HPDE6-E6E7 (cell line): ENCODE results near the gene RABGAP1L.

Experiments used
- DNase-seq: peaks from one replicate; pipeline ENCODE4 v3.0.0; 2011; ENCODE audit warnings: missing footprints; ENCODE audit errors: extremely low spot score

Gene RABGAP1L

DNA sequence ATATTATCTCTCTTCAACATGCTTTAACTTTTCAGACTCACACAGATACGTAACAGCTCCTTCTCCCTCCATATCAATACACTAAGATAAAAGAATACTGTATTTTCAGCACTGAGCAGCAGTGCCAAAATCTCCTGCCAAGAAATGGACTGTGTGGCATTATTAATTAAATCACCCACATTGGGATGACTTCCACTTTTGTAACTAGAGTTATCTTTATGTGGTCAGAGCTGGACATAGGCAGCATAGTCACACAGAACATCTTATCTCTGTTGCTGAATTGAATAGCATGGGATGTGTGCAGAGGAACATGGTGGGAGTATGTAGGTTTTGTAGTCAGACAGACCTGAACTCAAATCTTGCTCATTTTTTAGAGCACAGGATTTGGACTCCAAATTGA, 799.1 kb downstream of the RABGAP1L start:
- no peak for DNase-seq

DNA sequence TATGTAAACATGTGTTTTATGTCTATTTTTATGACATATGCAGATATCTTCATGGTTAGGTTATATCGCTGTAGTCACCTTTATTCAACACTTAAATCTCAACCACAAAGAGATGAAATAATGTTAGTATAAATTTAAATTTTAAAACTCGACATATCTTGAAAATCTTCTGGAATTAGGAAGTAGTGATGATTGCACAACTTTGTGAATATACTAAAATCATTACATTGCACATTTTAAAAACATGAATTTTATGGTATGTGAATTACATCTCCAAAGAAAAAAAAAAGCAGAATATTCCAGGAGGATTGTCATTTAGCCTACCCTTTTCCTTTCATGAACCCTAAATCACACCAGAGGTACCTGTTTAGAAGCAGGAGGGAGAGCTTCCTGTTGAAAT, 801.0 kb downstream of the RABGAP1L start:
- DNase-seq: no peak

DNA sequence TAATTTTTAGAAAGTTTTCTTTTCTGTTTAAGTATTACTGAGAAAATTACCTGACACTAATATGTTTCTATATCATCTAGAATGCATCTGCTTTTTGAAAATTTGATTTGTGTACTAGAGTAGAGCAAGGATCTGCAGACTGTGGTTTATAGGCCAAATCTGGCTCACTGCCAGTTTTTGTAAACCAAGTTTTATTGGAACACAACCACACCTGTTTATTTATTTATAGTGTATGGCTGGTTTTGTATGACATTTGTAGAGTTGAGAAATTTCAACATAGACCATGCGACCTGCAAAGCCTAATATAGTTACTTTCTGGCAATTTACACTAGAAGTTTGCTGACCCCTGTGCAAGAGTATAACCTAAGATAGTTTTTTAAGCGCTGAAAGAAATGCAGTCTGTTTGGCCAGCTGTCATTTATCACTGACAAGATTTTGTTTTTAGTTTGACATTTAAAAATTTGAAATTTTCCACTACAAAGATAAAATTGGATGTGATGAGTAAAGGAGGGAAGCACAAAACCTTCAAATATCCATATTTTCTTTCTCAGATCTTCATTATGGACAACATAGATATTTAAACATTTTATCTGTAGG, 804.3 kb downstream of the RABGAP1L start:
- DNase-seq: no peak

DNA sequence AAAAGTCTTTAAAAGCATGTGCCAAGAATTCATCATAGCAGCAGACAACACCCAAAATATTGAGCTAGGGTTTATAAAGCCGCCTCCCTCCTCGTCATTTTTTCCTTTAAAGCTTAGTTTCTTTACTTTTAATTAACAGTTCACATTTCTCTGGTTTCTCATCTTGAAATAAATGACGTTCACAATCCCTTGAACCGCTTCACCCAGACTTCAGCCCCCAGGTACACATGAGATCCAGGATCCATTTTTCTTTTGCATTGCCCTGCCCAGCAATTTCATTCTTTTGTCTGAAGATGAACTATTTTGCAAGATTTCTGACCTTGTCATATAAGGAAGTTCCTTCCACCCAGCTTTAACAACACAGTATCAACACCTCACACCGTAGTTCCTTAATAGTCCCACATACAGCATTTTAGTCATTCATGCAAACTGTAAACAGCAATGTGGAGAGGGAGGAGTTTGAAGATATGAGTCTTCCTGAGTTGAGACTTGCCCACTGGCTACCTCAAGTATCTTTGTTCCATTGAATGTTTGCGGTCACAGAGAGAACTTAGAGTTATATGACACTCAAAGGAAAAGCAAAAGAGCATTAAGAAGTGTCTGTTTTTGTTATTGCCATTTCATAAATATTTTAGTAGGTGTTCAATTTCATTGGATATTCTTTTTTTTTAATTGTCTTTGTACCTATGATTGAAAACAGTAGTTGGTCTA, 805.1 kb downstream of the RABGAP1L start:
- peak; percentile 76 for DNase-seq

DNA sequence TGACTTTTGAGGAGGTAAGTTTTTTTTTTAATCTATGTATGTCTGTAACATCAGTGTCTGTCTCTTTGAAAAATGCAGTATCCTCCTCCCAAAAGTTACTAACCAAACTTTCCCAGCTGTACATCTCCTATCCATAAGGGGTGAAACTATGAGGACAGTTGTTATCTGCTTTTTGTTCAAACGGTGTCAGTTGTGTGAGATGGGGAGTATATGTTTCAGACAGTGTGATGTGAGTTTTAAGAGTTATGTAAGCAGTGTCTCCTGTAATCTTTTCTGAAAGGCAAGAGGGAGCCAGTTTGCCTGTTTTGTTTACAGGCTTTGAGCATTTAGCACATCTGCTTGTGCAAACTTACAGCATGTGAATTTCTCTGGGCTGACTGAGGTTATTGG, 805.6 kb downstream of the RABGAP1L start:
- DNase-seq: no peak

DNA sequence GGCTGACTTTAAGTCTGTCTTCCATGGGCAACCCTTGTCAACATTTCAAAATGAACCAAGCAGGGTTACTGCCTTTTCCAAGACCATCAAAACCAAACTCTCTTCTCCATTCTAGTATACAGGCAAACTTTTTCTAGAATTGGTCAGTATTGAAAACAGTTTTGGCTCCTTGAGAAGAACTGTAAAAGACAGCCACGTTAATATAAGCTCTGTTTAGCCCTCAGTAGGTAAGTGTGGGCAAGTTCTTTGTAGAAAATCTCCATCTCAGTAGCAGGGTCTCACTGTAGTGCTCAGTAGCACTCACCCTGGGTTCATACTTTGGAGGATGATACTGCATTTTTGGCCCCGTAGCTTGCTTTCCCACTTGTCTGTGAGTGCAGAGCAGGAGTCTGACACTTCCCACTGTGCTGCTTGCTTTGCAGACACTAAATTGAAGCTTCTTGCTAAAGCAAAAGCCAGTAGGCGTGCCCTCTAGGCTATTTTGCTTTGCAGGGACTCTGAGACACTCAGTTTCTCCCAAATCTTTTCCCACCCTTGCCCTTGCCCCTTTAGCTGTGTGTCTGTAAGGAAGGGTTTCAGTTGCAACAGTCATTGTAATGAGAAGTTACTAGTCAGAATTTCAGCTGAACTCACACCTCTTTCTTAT, 806.2 kb downstream of the RABGAP1L start:
- DNase-seq: no peak

DNA sequence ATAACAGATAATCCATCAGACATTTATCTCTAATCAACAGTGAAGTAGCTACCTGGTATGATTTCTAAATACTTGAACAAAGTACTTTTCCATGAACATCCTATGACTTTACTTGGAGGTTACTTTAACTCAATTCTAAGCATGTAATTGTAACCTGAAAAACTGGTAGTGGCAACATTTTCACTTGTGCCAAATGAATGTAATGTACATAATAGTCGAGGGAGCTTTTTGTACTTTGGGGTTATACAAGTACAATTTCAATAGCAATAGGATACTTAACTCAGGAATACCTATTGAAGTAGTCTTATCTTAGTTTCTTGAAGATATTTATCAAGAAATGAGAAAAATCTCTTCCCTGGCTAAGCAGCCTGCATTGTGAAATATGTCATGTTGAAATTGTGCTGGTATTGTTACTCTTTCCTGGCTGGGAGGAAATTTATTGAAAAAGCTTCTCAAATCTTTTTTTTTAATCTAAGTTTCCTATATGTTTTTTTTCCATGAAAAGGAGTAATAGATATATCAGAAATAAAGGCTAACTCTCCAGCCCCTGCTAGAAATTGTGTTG, 806.8 kb downstream of the RABGAP1L start:
- DNase-seq: no peak

DNA sequence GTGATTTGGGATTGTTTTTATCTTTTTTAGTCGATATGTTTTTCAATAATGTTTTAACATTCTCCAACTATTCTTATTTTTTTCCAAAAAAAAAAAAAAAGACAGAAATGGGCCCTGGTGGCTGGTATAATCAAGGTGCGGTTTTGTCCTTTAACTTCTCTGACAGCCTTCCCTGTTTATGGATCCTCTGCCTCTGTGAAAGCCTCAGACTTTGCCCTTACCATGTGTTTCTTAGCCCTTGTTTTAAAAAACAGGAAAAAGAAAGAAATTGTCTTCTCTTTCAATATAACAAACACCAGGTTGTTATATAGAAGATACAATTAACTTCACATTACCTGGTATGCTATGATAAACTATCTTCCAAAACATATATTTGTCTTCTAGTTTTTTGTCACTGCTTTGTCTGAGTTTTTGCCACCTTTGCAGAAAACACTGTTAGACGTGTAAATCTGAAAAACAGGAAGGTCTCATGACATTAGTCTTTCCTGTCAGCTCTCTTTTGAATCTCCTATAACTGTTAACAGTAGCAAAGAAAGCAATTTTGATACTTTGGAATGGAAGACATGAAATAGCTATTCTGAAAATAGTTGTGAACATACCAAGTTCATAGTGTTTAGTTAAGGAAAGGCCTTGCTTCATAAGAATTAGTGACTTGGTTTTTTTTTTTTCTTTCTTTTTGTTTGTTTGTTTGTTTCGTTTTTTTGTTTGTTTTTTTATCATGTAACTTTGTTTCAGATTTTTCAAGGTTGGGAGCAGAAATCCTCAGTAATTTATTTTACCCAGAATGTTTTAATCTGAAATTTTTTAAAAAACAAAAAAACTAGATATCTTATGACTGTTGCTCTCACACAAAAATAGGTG, 808.8 kb downstream of the RABGAP1L start:
- DNase-seq: no peak

DNA sequence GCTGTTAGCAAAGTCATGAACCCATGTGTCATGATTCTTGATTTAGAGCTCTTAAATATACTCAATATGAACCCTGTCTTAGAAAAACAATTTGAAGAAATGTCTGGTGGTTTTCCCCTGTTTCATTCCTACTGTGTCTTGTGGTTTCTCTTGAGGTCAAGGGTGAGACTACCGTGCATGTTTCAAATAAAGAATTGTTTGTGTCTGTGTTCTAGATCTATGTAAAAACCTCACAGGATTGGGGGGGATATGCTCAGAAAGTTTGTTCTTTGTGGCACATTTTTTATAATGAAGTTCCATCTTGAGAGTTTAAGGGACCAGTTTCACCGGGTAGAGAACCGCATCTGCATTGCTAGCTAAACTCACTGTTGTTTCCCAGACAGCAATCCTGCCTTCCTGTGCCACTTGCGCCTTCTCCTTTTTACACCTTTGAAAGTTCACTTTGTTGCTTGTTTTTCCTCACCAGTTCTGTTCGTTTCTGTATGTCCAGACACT, 809.5 kb downstream of the RABGAP1L start:
- DNase-seq: no peak

DNA sequence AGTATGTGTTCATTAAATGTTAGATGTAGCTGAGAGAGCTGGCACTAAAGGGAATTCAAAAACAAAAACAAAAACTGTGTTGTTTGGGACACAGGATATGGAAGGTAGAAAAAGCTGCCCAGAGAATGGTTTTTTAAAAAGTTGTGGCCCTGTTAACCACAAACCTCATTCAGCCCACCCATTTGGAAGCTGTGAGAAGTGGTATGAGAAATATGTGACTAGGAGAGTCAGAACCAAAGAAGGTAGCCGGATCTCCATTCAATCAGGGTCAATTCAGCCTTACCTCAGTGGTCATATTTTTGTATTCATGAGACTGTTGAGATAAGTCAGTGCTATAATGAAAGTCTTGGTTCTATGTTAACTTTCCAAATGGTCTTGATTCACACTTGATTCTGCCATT, 810.7 kb downstream of the RABGAP1L start:
- DNase-seq: no peak

DNA sequence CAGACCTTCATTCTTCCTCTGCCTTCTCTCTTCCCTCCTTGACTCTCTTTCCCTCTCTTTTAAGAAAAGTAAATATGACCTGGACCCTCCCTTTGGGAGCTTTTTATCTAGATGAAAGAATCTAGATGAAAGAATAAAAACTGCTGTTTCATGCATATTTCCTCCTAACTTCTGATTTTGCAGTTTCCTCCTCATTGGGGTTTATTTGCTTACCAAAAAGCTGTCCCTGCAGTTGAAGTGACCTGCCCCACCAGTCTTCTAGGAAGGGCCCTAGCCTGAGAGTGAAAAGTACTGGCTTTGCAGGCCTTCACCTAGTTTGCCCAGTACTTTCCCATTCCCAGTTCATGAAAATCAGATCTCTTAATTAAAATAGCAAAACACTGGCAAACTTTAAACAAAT, 812.1 kb downstream of the RABGAP1L start:
- no peak for DNase-seq

DNA sequence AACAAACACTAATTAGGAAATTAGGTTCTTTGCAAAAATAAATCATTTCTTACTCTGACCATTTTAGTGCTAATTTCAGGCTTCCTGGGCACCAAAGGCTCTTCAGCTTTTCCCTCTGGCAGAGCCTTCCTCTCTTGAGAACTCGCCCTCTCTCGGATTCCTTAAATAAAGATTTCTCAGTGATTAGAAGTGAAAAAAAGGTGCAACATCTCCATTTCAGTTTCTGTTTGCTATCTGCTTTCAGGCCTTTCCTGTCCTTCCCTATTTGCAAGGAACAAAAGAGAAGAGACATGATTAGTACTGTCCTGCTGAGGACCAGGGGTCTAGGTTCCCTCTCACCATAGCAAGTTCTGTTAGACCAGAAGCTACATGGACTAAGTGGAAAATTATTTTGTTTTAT, 812.6 kb downstream of the RABGAP1L start:
- no peak for DNase-seq

DNA sequence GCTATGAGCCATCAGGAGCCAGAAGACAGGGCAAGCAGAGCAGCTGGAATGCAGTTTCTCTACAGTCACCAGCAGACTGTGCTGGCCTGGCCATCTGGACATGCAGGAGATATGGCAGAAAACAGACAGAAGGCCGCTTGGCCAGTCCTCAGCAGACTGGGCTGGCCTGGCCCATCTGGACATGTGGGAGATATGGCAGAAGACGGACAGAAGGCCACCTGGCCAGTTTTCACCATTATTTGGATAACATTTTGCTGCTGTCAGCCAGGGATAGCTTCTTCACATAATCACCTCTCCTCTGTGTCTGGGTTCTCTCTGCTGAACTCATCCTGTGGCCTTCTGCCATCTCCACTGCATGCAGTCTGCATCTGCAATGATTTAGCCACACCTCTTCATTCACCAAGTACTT, 815.4 kb downstream of the RABGAP1L start:
- DNase-seq: no peak

DNA sequence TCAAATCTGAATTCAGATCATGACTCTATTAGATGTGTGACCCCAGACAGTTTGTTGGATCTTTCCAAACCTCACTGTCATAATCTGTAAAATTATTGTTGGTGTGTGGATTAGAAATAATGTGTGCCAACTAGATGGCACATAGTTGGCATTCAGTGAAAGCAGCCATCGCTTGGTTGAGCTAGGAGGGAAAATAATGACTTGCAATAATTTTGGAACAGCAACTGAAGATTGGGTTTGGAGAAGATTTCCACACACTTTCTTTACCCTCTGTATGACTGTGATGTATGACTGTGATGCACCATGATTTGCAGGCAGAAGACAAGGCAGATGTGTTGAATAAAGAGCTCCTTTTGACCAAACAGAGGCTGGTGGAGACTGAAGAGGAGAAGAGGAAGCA, 816.4 kb downstream of the RABGAP1L start:
- no peak for DNase-seq

DNA sequence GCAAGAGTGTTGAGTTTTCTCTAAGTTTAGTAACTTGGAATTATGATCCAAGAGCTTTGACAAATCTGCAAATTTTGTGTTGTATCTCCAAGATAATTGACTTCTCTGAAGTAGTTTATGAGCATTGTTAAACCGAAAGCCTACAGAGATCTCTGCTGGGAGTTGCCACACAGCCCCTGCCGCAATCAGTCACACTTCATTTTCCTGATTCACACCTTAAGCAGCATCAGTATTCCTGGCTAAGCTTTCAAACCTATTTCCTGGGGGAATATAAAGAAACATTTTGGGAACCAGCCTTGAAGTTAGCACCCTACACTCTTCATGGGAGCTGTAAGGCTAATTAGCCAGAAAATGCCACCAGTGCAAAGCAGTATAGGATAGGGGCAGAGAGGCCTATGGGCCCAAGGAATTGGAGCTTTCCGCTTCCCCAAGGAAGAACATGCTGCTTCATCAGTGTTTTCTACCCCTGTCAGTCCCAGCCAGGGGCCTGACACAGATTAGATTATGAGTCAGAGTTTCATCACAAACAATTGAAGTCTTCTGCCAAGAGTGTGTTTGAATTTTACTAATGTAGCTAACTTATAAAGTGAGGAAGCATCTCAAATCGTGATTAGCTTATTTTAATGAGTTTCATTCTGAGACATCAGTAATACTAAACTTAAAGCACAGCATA, 817.3 kb downstream of the RABGAP1L start:
- peak; percentile 69 for DNase-seq

DNA sequence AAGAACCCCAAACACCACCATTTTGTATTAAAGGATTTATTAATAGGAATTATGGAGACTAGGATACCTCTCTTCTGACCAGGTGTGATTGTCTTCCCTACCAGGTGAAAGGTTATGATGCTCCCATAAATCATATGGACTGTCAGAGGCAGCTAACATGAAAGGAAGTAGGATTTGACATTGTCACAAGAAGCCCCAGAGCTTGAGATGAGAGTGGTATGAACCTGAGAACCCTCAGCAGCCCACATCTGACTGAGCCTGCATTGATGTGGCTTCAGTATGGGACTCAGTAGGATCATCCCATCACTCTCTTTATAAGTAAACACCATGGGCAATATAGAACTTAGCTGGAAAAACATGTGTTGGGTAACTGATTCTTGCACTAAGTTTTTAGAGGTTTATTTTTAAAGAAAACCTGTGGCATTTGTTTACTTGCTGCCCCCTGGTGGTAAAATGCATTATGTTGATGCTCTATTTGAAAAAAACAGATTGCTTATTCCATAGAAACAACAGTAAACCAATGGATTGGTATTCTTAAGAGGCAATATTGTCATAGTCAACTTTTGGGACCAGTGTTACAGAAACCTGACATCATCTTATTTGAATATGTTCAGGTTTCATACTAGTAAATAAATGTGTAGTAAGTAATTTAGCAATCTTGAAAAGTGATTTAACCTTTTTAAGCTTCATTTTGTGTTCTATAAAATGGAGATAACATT, 823.8 kb downstream of the RABGAP1L start:
- DNase-seq: no peak

DNA sequence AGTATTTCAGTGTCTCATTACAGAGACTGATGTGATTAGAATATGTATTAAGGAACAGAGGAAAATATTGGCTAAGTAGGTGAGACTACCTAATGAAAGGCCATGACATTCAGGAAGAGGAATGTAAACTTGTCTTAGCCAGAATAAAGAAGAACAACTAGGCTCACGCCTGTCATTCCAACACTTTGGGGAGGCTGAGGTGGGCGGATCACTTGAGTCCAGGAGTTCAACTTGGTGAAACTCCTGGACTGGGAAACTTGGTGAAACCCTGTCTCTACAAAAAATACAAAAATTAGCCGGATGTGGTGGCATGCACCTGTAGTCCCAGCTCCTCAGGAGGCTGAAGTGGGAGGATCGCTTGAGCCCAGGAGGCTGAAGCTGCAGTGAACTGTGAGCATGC, 825.6 kb downstream of the RABGAP1L start:
- no peak for DNase-seq

DNA sequence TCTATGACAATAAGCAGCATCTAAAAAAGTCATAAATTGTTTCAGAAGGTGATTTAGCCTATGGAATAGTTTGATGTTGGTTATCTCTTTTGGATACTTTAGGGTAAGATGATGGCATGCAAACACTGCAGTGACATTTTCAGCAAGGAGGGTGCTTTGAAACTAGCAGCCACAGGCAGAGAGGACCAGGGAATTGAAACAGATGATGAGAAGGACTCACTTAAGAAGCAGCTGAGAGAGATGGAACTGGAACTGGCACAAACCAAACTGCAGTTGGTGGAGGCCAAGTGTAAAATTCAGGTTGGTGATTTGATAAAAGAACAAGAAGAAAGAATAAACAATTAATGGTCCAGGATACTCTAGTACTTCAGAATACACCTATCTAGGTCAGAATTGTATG, 829.2 kb downstream of the RABGAP1L start:
- no peak for DNase-seq

DNA sequence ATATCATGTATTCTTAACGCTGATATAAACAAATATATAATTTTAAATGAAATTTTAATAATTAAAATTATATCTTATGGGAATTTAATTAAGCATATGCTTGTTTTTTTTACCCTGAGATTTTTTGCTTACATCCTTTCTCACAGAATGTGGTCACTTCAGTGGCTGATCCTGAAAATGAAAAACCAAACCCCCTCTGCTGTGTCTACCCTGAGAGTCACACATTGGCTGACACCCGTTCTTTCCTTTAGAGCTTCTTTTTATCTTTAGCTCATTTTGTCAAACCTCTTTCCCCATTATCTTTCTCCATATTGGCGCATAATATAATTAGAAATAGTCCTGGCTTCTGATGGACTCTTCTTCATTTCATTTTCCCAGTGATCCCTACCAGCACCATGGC, 829.7 kb downstream of the RABGAP1L start:
- DNase-seq: no peak

DNA sequence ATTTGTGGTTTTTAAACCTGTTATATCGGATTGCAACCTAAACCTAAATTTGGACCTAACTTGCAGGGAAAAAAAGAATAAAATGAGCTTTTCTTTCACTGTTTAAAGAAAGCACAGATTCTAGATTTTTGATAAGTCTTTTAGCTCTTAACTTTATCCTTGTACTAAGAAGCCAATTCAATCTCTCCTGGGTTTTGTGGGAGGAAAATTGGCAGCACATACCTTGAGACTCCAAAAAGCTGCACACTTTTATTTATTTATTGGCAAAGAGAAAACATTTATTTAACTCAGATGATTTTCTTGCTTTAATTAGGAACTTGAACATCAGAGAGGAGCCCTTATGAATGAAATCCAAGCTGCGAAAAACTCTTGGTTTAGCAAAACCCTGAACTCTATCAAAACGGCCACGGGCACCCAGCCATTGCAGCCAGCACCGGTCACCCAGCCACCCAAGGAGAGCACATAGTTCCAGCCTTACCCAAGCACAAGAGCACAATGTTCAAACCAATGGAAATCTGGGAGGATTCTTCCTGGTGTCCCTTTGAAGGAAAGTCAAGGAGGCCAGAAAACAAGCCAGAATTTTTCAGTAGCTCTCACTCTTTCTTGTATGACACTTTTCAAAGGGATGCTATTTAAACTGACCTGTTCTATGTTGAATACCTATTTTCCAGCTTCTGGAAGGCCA, 830.4 kb downstream of the RABGAP1L start:
- DNase-seq: no peak
